ENCODE results near the gene RHOBTB3. TPM values are rescaled to one million over a fixed set of nuclear protein-coding genes. Genes with fewer than 3 reads are reported as not detected.
A peak's percentile ranks its signal among the peaks of the same experiment; 100 is the strongest.

Gene RHOBTB3
- total RNA-seq (100 to 1,000 TPM; 106 to 221 (median 200) TPM), polyA plus RNA-seq (100 to 1,000 TPM in 1 of 2 donors, 10 to 100 TPM in 1; 52.8 to 133 TPM)
- long read RNA-seq, donor 1, full-length matches to known transcripts, result 2 of 45 reads
- long read RNA-seq, donor 1, partial matches to known transcripts, result 14 of 45 reads
- long read RNA-seq, donor 1, other reads (novel, unspliced or antisense), result 29 of 45 reads
- long read RNA-seq, donor 2, partial matches to known transcripts, result 7 of 8 reads
- long read RNA-seq, donor 2, other reads (novel, unspliced or antisense), result 0 of 8 reads
- long read RNA-seq, donor 3, full-length matches to known transcripts, result 37 of 126 reads
- long read RNA-seq, donor 3, partial matches to known transcripts, result 59 of 126 reads
- long read RNA-seq, donor 3, other reads (novel, unspliced or antisense), result 30 of 126 reads

- 0 to 1% (median 1%) methylated on average over 31 to 78 of the region's 78 CpGs for WGBS, 3 donors
These were observed at the start of gene RHOBTB3 for GRCh38 chr5:95730730-95731570. Gene RHOBTB3, plus strand, starts transcription at chr5:95731336. Its CDS starts 347 bp downstream, at chr5:95731683.

GRCh38 chr5:95682891-95683290, 48.2 kb upstream of the RHOBTB3 start, which contains the start of gene SPATA9:
Gene SPATA9, minus strand, starts transcription at chr5:95682991. Its CDS starts 137 bp downstream, at chr5:95682854.
- no peak within 1 kb of the TSS for H3K4me3 ChIP-seq
- H3K4me1 ChIP-seq (ENCODE audit: insufficient read depth), result no peaks in the 10 kb centered on the region
- no peak within 1 kb of the TSS for H3K27ac ChIP-seq
- no peaks in the 10 kb centered on the region for H3K9me3 ChIP-seq
- 86 to 94% (median 93%) methylated on average over 1 of the region's 1 CpG for WGBS, 3 donors
- TF ChIP-seq POLR2A (IDR thresholded peaks at IDR 0.05) (no peak), EP300 (IDR thresholded peaks at IDR 0.05) (no peak), CTCF (IDR thresholded peaks at IDR 0.05) (no peak)
- no peaks in the 10 kb centered on the region for H3K27me3 ChIP-seq
- DNase-seq, result no peak
- H3K36me3 ChIP-seq, result no peaks in the 10 kb centered on the region
- intact Hi-C loops (cut with DNase I), result no loop called here

More at GRCh38 chr5:95730730-95731570, at the start of gene RHOBTB3:
- intact Hi-C loops (cut with DNase I), result loop anchor here (5.0 to 10.0 kb wide), 5 partner anchors 59 to 86 kb away; partner anchors contain the start of gene RFESD (in 2 of the 4)
- Histone ChIP-seq H3K4me1 (ENCODE audit: insufficient read depth) (peaks cover 14% of the 10 kb centered on the region), H3K27me3 (no peaks in the 10 kb centered on the region), H3K4me3 (peak within 1 kb of the TSS; percentile 87), H3K9me3 (no peaks in the 10 kb centered on the region), H3K27ac (peak within 1 kb of the TSS; percentile 99), H3K36me3 (no peaks in the 10 kb centered on the region)
- peak; percentile 97 to 98 (median 98) for DNase-seq
- peak; percentile 84 for TF ChIP-seq POLR2A (IDR thresholded peaks at IDR 0.05)
- TF ChIP-seq CTCF (IDR thresholded peaks at IDR 0.05), result no peak
- no peak for TF ChIP-seq EP300 (IDR thresholded peaks at IDR 0.05)

- no peaks in the 10 kb centered on the region for H3K36me3 ChIP-seq
- H3K27me3 ChIP-seq, result no peaks in the 10 kb centered on the region
- H3K4me3 ChIP-seq, result no peak overlapping the region
- no peaks in the 10 kb centered on the region for H3K4me1 ChIP-seq (ENCODE audit: insufficient read depth)
- DNase-seq, result no peak
- intact Hi-C loops (cut with DNase I), result no loop called here
- no peak overlapping the region for H3K27ac ChIP-seq
- no peaks in the 10 kb centered on the region for H3K9me3 ChIP-seq
- WGBS, 3 donors, result 91 to 95% (median 94%) methylated on average over 2 of the region's 2 CpGs
- no peak for TF ChIP-seq POLR2A (IDR thresholded peaks at IDR 0.05)
- TF ChIP-seq CTCF (IDR thresholded peaks at IDR 0.05), result no peak
- no peak for TF ChIP-seq EP300 (IDR thresholded peaks at IDR 0.05)
These were observed 46.8 kb upstream of the RHOBTB3 start for GRCh38 chr5:95684361-95684760.

- Histone ChIP-seq H3K4me3 (no peak overlapping the region), H3K4me1 (ENCODE audit: insufficient read depth) (no peaks in the 10 kb centered on the region), H3K27me3 (no peaks in the 10 kb centered on the region), H3K9me3 (no peaks in the 10 kb centered on the region), H3K27ac (no peak overlapping the region), H3K36me3 (no peaks in the 10 kb centered on the region)
- WGBS, 3 donors, result 80 to 94% (median 89%) methylated on average over 2 of the region's 2 CpGs
- TF ChIP-seq EP300 (IDR thresholded peaks at IDR 0.05) (no peak), CTCF (IDR thresholded peaks at IDR 0.05) (no peak), POLR2A (IDR thresholded peaks at IDR 0.05) (no peak)
- intact Hi-C loops (cut with DNase I), result no loop called here
- DNase-seq, result no peak
These were observed 44.5 kb upstream of the RHOBTB3 start for GRCh38 chr5:95686651-95687050.
